PC-9 (cell line): ENCODE results near the gene TBATA. TPM values are rescaled to one million over a fixed set of nuclear protein-coding genes. Genes with fewer than 3 reads are reported as not detected.

Experiments used
- BruUV-seq: library from RNA; stranded (reverse); fragments of 400-500 nt; replicated peaks from 2 replicates; lab custom pipeline; 2021; lab: Mats Ljungman, UMichigan
- CTCF ChIA-PET: fragments of 300-600 bp; sonication (Branson Sonifier 250); formaldehyde crosslinking; loops from one replicate; lab custom pipeline; 2022; ENCODE audit warnings: antibody characterized with exemption; lab: Charles Lee
- POLR2A ChIA-PET: fragments of 300-600 bp; sonication (Branson Sonifier 250); formaldehyde crosslinking; loops from one replicate; lab custom pipeline; 2022; ENCODE audit warnings: antibody characterized with exemption; ENCODE audit not compliant: unreplicated experiment; lab: Charles Lee
- DNase-seq, 2 experiments: peaks; one replicate each; pipeline versions ENCODE4 v3.0.0 to v3.0.0-alpha.2; 2015 to 2022; ENCODE audit warnings: mixed read lengths in 1 of 2
- H2AFZ ChIP-seq: fragments of 200-600 bp; sonication (generic); 2 replicates; pipeline ENCODE4 v1.8.1; 2017; ENCODE audit warnings: antibody characterized with exemption
- H3F3A ChIP-seq: fragments of 200-600 bp; sonication (generic); 2 replicates; pipeline ENCODE4 v1.8.1; 2017; ENCODE audit warnings: antibody characterized with exemption, mild to moderate bottlenecking, low read depth; ENCODE audit not compliant: insufficient read depth
- H3K27ac ChIP-seq: fragments of 200-600 bp; sonication (generic); 2 replicates; pipeline ENCODE4 v1.6.1; 2016; ENCODE audit warnings: mixed run types
- H3K27me3 ChIP-seq: fragments of 200-600 bp; sonication (generic); 2 replicates; pipeline ENCODE4 v1.6.1; 2016; ENCODE audit warnings: low read depth, mixed run types; ENCODE audit not compliant: insufficient read depth
- H3K36me3 ChIP-seq: fragments of 200-600 bp; sonication (generic); 2 replicates; pipeline ENCODE4 v1.6.1; 2016; ENCODE audit warnings: low read depth, mixed run types
- H3K4me1 ChIP-seq: fragments of 200-600 bp; sonication (generic); replicated peaks from 2 replicates; pipeline ENCODE4 v1.6.1; 2016; ENCODE audit warnings: mixed run types; ENCODE audit not compliant: insufficient read depth
- H3K4me2 ChIP-seq: fragments of 200-600 bp; sonication (generic); 2 replicates; pipeline ENCODE4 v1.6.1; 2017; ENCODE audit warnings: mixed run types
- H3K4me3 ChIP-seq: fragments of 200-600 bp; sonication (generic); 2 replicates; pipeline ENCODE4 v1.6.1; 2016; ENCODE audit warnings: mixed run types
- H3K79me2 ChIP-seq: fragments of 200-600 bp; sonication (generic); 2 replicates; pipeline ENCODE4 v1.6.1; 2017; ENCODE audit warnings: low read depth, mixed run types
- H3K9me2 ChIP-seq: fragments of 200-600 bp; sonication (generic); 2 replicates; pipeline ENCODE4 v1.8.1; 2017; ENCODE audit warnings: mild to moderate bottlenecking; ENCODE audit not compliant: insufficient read depth
- H3K9me3 ChIP-seq: fragments of 200-600 bp; sonication (generic); 2 replicates; pipeline ENCODE4 v1.8.1; 2016; ENCODE audit warnings: low read depth; ENCODE audit not compliant: insufficient read depth
- H4K20me1 ChIP-seq: fragments of 200-600 bp; sonication (generic); 2 replicates; pipeline ENCODE4 v1.8.1; 2017; ENCODE audit not compliant: insufficient read depth
- CTCF ChIP-seq: fragments of 200-600 bp; sonication (generic); conservative IDR thresholded peaks from 2 replicates; pipeline ENCODE4 v1.6.1; 2017; ENCODE audit warnings: mixed run types, antibody characterized with exemption, mild to moderate bottlenecking, moderate library complexity
- EZH2 ChIP-seq: fragments of 200-600 bp; sonication (generic); IDR thresholded peaks from 2 replicates; pipeline ENCODE4 v1.8.0; 2017; ENCODE audit warnings: antibody characterized with exemption, low read depth
- intact Hi-C: fragments of 100-400 bp; cut with micrococcal nuclease; formaldehyde crosslinking; loops from one replicate; pipeline ENCODE4 v1.10.0; 2022; ENCODE audit not compliant: unreplicated experiment
- total RNA-seq: library from RNA; stranded (reverse); gene quantifications from 2 replicates; pipeline ENCODE4 v1.2.3, GENCODE V29; 2021

TBATA gene
- total RNA-seq, 1 experiment from 2014 or later: not detected

- H3K4me2 ChIP-seq: no peak overlapping the region
- peaks cover 33% of the 10 kb centered on the region for H3K4me1 ChIP-seq
- H3K27me3 ChIP-seq: no peaks in the 10 kb centered on the region
- TF ChIP-seq CTCF (no peak), EZH2 (no peak)
- DNase-seq: no peak
- no peak overlapping the region for H3K27ac ChIP-seq
- no peaks in the 10 kb centered on the region for H4K20me1 ChIP-seq
- peaks cover 10% of the 10 kb centered on the region for H3F3A ChIP-seq
- no peaks in the 10 kb centered on the region for H3K79me2 ChIP-seq
- intact Hi-C loops: no loop called here
- ChIA-PET CTCF (no interaction called here), POLR2A (no interaction called here)
- H2AFZ ChIP-seq: no peak overlapping the region
- no peak overlapping the region for H3K4me3 ChIP-seq
- H3K9me3 ChIP-seq: no peaks in the 10 kb centered on the region
- H3K36me3 ChIP-seq: no peaks in the 10 kb centered on the region
- no TSS peak for BruUV-seq
- no peaks in the 10 kb centered on the region for H3K9me2 ChIP-seq
These were observed 8.6 kb downstream of the TBATA start for GRCh38 chr10:70776455-70777005.

DNA sequence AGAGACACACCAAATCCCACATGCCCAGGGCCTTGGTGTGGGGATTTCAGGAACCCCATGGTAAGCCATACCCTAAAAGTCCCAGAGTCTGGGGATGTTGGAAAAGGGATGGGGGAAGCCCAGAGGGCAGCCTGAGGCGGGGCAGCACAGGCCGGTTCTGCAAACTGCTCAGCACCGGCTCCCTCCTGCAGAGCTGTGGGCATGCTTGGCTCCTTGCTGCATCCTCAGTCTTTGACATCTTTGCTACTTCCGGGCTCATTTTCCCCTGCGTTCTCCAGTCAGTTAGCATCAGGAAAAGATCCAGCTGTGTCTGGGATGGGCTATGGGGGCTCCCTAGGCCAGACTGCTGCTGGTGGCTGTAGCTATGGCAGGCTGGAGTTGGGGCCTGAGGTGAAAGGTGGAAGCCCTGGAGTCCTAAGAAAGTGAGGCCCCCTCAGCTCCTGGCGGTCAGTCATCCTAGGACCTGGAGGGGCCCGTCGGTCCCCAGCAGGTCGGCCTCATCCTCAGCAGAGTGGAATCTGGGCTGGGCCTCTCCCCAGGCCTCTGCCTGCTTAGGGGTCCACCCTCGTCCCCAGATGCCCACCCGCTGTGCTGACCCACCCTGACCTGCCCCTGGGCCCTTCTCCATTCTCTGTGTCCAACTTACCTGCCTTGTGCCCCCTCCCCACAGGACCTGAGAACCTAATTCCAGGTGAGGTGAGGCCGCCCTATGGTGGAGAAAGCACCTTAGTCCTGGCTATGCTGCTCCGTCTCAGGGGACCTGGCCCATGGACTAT is 9.3 kb downstream of the TBATA start:
- DNase-seq: no peak
- H4K20me1 ChIP-seq: no peaks in the 10 kb centered on the region
- no peaks in the 10 kb centered on the region for H3K79me2 ChIP-seq
- no TSS peak for BruUV-seq
- no peak overlapping the region for H3K4me3 ChIP-seq
- peaks cover 33% of the 10 kb centered on the region for H3K4me1 ChIP-seq
- H3K27ac ChIP-seq: no peak overlapping the region
- no peak overlapping the region for H3K4me2 ChIP-seq
- intact Hi-C loops: no loop called here
- no peaks in the 10 kb centered on the region for H3K36me3 ChIP-seq
- H3K9me3 ChIP-seq: no peaks in the 10 kb centered on the region
- H3K27me3 ChIP-seq: no peaks in the 10 kb centered on the region
- ChIA-PET CTCF (no interaction called here), POLR2A (no interaction called here)
- no peaks in the 10 kb centered on the region for H3K9me2 ChIP-seq
- TF ChIP-seq CTCF: no peak
- no peak overlapping the region for H2AFZ ChIP-seq
- H3F3A ChIP-seq: peaks cover 10% of the 10 kb centered on the region

GRCh38 chr10:70774810-70775678 is 10.1 kb downstream of the TBATA start:
- H3K9me2 ChIP-seq: no peaks in the 10 kb centered on the region
- no peaks in the 10 kb centered on the region for H3K9me3 ChIP-seq
- H3K27me3 ChIP-seq: no peaks in the 10 kb centered on the region
- H4K20me1 ChIP-seq: no peaks in the 10 kb centered on the region
- BruUV-seq: no TSS peak
- ChIA-PET POLR2A (no interaction called here), CTCF (no interaction called here)
- DNase-seq: peak in 1 of 2 experiments; percentile 23
- no peaks in the 10 kb centered on the region for H3K36me3 ChIP-seq
- no peak overlapping the region for H3K4me3 ChIP-seq
- intact Hi-C loops: no loop called here
- H3F3A ChIP-seq: peaks cover 10% of the 10 kb centered on the region
- no peak for TF ChIP-seq CTCF
- H3K4me2 ChIP-seq: no peak overlapping the region
- no peak overlapping the region for H3K27ac ChIP-seq
- H3K79me2 ChIP-seq: no peaks in the 10 kb centered on the region
- peaks cover 27% of the 10 kb centered on the region for H3K4me1 ChIP-seq
- H2AFZ ChIP-seq: no peak overlapping the region
